ENCODE results near the gene CMKLR1.

Gene CMKLR1, protein sequence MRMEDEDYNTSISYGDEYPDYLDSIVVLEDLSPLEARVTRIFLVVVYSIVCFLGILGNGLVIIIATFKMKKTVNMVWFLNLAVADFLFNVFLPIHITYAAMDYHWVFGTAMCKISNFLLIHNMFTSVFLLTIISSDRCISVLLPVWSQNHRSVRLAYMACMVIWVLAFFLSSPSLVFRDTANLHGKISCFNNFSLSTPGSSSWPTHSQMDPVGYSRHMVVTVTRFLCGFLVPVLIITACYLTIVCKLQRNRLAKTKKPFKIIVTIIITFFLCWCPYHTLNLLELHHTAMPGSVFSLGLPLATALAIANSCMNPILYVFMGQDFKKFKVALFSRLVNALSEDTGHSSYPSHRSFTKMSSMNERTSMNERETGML

DNA sequence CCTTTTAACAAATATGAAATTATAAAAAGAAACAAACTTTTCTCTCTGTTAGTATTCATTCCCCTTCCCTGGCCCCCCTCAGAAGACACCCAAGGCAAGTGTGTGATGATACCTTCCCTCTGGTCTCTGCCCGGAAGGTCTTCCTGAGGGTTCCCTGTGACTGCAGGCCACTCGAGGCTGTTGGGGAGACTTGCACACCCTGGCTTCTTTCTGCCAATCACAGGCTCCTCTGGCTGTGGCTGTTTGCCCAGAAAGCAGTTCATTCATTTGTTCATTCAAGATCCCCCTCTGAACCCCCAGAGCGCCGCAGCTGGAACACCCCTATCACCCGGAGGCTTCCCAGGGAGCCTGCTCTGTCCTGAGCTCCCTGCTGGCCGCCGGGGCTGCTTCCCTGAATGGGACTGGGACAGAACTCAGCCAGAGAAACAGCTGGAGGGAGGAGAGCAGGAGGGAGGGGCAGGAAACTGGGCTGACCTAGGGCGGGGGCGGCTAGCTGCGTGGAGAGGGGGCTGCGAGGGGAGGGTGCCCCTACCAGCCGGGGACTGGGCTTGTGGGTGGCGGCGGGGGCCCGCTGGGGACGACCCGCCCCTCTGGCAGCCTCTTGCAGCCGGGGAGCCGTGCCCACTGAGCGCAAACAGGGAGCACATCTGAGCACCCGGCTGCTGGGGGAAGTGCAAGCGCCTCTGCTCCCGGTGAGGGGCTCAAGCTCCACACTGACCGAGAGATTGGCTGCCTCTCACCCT, at the start of gene CMKLR1:
Gene CMKLR1 (minus strand): TSS at position 397 of the 743 bp plus-strand sequence. CDS start 45,720 bp downstream, outside the sequence.
- DNase-seq: no peak

DNA sequence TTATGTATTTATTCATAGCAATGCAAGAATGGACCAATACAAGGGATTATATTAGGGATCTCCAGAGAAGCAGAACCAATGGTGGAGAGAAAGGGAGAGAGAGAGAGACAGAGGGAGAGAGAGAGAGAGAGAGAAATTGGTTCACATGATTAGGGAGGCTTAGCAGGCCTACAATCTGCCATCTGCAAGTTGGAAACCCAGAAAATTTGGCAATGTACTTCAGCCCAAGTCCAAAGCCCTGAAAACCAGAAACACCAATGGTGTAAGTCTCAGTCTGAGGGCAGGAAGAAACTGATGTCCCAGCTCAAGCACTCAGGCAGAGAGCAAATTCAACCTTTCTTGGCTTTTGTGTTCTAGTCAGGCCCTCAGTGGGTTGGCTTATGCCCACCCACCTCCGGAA, 48.7 kb upstream of the CMKLR1 start:
- DNase-seq: no peak

DNA sequence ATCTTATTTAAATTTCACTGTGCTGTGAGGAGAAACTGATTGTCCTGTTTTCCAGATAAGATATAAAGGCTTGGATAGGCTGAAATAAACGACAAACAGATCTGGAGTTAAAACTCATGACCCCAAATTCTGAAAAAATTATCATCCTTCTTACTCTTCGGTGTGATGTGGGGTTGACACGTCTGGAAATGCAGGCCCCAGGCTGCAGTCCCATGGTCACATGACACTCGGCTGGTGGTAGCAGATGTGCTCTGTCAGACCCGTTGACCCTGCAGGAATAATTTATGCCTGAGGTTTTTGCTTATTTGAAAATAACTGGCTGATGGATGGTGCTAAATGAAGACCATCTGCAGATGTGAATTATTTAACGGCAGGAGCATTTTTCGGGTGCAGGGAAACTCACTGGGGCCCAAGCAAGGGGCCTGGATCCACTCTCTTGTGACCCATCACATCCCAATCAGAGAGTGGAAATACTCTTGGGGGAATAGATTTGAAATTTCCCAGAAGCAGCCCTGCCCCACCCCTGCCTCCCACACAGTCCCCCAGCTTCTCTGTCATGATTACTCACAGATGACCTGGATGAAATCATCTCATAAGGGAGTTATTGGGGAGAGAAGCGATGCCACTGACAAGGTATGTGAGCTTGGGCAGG, 47.7 kb upstream of the CMKLR1 start:
- no peak for DNase-seq

DNA sequence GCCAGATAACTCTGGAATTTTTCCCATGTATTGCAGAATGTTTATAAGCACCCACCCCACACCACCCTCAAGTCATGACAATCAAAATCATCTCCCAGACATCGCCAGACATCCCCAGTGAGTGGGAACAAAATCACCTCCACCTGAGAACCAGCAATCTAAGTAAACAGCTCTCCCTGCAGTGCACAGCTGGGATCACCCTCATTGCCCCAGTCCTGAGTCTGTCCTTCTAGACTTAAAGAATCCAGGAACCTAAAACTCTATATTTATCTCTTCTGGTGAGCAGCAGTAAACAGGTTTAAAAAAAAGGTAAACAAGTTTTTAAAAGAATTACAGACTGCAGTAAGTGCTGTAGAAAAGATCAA, 43.3 kb upstream of the CMKLR1 start:
- no peak for DNase-seq

DNA sequence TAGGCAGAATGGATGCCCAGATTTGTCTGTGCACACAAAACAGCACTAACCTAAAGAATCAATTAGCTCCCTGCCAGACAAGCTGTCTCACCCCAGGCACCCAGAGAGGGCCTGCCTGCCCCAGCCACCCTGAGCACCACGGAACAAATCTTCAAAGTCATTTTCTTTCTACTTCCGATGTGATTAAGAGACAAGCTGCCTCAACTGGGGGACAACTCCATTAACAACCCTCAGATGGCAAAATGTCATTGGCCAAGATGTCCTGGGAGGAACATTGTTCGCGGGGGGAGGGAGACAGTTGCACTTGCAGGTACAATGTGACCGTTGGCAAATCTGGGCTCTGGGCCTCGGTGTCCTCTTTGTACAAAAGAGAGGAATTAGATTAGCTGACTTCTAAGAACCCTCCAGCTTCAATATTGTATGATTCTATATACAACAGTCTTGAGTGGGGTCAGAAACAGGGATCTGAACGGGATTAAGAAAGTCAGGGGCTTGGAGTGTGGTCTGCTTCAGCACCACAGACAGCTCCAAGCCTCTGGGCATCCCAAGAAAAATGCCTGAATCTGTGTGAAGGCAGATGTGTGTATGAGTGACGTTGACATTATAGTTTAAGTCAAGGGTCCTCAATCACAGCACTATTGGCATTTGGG, 42.8 kb upstream of the CMKLR1 start:
- no peak for DNase-seq

DNA sequence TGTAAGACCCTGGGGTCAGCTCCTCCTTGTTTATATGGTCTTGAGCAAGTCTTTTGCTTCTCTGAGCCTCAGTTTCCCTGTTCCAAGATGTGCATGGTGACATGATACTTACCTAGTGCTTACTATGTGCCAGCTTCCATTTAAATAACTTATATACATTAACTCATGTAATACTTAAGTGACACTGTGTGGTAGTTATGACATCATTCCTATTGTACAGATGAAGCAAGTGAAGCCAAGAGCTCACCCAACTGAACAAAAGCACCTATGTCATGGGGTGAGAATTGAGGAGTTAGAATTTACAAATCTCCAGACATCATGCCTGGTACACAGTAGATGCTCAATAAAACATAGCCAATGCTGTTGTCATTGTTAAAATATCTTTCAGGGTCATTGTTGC, 41.3 kb upstream of the CMKLR1 start:
- DNase-seq: no peak

DNA sequence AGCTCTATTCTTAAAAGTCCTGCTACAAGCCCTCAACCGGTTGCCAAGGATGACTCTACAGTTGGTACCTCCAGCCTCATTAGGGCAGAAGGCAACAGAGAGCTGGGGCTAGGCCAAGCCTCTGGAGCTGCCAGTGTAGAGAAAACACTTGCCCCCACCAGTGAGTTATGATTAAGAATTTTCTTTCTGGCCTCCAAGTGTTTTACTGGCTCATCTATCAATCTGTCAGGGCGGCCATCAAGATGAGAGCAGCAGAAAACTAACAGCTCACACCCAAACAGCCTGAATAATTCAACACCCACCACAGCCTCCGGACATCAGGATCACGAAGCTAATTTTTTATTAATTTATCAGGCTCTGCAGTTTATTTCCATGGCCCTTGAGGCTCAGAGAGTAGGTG, 40.7 kb upstream of the CMKLR1 start:
- DNase-seq: no peak

DNA sequence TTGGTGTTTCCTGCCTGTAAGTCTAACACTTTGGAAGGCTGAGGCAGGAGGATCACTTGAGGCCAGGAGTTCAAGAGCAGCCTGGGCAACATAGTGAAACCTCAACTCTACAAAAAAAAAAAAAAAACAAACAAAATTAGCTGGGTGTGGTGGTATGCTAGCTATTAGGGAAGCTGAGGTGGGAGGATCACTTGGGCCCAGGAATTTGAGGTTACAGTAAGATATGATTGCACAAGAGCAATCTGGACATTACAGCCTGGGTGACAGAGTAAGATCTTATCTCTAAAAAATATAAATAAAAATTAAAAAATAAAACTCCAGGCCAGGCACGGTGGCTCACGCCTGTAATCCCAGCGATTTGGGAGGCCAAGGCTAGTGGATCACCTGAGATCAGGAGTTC, 39.8 kb upstream of the CMKLR1 start:
- DNase-seq: no peak

DNA sequence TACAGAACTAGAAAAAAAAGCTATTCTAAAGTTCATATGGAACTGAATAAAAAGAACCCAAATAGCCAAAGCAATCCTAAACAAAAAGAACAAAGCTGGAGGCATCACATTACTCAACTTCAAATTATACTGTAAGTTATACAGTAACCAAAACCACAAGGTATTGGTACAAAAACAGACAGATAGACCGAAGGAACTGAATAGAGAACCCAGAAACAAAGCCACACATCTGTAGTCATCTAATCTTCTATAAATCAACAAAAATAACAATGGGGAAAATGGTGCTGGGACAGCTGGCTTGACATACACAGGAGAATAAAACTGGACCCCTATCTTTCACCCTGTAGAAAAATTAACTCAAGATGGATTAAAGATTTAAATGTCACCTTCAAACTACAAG, 38.1 kb upstream of the CMKLR1 start:
- no peak for DNase-seq

DNA sequence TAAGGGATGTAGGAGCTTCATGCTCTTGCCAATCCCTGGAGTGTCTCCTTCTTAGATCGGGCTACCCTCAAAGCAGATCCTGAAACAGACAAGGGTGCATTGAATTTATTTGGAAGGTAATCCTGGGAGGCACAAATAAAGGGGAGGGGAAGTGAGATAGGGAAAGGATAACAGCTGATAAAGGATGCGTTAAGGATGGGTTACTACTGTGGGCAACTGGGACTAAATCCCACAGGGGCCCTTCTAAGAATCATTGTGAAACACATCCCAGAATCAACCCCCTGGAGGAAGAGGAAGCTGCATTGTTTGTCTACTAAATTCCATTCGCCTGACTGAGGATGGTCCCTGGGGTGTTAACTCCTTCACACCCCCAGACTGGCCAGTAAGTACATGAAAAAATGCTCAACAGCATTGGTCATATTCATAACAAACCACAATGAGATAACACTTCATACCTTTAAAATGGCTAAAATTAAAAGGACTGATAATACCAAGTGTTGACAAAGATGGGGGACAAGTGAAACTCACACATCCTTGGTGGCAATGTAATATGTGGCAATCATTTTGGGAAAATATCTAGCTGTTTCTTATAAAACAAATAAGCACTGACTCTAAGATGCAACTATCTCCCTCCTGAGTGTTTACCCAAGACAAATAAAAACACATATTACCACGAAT, 37.0 kb upstream of the CMKLR1 start:
- no peak for DNase-seq

DNA sequence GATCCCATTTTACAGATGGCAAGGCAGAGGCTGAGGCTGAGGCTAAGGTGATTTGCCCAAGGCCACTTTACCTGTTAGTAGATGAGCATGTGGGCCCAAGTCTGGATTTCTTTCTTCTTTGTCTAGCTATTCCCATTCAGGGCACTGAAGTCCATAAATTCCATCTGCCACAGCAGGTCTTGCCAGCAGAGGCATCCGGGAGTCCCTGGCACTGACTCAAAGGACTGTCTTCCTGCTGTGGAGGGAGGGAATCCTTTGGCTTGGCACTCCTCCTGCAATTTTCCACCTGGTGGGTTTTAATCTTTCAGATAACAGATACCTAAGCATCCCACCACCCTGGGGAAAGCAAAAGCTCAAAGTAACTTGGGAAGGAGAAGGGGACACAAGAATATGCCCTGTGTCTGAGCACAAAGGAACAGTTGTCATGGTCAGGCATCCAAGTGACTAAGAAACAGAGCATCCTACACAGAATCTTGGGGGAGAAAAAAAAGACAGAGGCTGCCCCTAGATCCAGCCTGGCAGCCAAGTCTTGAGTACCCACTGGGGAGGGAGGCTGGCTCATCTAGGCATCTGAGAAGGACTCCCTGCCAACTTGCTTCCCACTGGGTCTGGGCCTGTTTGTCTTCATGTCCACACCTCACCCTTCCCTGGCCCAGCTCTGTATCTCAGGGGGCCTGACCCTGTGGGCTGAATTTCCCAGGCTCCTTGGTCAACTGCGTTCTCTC, 35.6 kb upstream of the CMKLR1 start:
- DNase-seq: no peak

DNA sequence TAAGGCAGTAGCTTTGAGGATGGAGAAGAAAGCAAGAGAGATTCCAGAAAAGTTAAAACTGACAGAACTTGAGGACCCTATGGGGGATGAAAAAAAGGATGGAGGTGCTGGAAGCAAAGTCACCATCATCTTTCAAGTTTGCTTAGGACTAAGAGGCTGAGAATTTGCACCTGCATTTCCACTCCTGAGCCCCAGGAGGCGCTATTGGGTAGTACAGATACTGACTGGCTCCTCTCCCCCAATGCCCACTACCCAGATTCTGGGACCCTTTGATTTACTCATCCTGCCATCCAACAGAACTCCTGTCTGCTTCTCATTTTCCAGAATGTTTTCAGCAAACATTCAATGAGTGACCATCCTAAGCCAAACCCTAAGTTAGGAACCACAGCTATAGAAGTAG, 34.0 kb upstream of the CMKLR1 start:
- DNase-seq: no peak

DNA sequence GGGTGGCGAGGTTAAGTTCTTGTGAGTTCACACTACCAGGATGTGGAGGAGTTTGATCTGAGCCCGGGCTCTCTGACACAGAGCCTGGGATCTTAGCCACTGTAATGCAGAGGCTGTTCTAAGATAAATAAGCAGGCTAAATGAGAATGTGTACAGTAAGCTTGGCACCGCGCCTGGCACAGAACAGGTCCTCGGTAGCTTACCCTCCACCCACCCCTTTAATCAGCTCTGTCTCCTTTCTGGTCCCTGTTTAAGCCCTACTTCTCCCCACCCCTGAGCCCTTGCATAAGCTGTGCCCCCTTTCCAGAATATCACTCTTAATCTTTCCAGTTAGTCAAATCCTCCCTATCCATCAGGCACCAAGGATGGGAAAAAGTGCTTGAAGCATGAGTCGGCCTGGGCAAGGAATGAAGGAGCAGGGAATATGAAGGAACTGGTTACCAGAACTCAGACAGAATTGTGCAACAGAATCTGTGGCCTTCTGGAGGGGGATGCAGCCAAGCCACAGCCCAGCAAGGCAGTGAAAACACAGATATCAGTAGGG, 32.8 kb upstream of the CMKLR1 start:
- no peak for DNase-seq

DNA sequence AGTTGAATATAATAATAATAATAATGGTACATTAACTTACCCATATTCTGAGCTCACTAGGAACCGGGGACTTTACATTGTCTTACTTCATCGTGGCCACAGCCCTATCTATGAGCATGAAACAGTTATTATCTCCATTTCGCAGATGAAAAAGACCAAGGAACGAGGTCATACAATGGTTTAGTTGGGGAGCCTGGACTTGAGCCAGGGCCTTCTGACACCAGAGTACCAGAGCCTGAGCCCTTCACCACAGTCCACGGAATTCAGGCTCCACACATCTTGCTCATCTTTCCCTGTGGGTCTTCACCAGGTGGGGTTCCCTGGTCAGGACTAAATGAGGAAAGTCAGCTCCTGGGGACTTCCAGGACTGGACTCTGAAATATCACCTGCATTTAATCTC, 31.3 kb upstream of the CMKLR1 start:
- DNase-seq: no peak

DNA sequence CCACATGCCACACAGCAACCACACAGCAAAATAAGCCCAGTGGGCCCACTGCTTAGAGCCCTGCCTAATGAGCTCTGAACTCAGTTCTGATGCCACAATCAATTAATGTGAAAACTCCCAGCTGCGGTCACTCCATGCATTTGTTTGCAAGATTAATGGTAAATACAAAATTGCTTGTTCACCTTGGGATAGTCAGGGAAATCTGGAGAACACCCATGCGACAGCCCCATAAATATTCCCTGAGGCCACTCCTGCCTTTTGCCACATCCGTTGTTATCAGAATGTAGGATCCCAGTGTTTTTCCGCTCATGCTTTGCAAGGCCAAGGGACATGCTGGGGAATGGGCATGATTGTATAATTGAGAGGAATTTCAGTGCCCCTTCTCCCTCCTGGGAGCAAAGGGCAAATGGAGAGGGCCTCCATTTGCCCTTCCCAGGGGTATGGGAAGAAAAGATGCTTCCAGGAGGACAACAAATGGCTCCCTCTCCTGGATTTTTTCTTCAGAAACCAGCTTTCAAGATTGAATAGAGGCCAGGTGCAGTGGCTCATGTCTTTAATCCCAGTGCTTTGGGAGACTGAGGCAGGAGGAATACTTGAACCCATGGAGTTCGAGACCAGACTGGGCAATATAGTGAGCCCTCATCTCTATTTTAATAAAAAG, 30.8 kb upstream of the CMKLR1 start:
- DNase-seq: no peak

DNA sequence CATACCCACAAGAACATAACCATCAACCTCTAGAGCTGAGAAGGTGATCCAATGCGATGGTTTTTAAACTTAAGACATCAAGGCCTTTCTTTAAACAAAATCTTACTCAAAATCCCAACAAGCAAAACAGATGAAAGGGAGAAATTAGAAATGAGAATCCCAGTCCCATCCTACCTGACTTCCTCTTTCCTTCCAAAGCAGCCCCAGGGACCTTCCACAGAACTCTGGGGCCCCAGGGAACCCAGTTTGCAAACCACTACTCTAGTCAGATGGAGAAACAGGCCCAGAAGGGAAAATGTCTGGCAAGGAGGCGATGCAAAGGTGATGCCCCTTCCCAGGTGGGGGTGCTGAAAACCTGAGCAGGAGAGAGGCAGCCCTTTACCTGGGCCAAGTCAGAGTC, 29.0 kb upstream of the CMKLR1 start:
- no peak for DNase-seq

DNA sequence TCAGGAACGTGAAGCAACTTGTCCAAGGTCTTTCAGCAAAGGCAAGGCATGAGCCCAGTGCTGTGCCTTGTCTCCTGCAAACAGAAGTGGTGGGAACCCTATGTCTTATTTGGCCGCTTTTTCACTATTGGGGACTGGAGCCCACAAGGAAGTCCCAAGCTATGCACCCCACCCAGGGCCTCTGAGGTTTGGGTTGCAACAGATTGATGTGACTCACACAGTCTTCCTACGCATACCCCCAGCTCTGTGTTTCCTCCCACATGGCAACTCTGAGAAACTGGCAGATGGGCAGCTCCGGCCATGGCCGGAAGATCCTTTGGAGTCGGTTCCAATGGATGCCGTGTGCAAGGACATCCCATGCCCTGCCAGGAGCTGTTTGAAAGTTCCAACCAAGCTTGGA, 28.3 kb upstream of the CMKLR1 start:
- DNase-seq: peak in 1 of 2 experiments; percentile 30

DNA sequence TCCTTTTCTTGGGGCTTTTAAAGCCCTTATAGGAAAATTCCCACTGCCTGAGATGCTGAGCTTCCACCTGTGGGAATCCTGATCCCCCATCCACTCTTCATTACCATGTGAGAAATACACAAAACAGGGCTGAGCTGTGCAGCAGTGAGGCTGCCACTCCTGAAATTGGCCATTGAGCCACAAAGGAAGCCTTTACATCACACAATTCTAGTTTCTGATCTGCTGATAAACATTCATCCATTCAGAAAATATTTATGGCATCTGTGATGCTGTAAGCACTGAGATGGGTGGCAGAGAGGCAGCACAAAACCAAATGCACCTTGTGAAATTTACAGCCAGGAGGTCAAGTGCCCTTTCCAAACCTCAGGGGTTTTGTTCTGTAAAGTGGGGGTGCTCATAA, 26.2 kb upstream of the CMKLR1 start:
- DNase-seq: no peak

DNA sequence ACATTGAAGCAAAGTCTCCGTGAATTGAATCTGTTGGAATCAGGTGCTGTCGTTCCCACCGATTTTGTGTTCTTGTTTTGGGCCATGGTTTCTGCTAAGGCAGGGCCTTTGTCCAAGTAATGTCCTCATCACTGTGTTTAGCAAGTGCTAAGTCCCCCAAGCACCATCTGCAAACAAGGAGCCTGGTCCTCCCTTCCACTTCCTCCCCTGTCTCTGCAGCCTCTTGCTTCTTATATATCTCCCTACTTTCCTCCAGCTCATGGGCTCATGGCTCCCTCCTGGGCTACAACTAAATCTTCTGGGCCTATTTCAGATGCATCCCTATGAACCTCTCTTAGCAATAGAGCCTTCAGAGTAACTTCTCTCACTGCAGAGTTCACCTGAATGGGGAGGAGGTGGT, 25.8 kb upstream of the CMKLR1 start:
- DNase-seq: no peak

DNA sequence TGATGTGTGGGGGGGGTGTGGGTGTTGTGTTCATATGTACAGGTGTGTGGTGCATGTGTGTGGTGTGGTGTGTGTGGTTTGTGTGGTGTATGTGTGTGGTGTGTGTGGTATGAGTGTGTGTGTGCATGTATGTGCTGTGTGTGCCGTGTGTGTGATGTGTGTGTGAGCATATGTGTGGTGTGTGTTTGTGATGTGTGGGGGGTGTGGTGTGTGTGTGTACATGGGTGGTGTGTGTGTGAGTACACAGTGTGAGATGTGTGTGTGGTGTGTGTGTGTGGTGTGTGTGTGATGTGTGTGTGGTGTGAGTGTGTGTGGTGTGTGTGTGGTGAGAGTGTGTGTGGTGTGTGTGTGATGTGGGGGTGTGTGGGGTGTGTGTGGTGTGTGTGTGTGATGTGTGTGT, 24.5 kb upstream of the CMKLR1 start:
- no peak for DNase-seq

DNA sequence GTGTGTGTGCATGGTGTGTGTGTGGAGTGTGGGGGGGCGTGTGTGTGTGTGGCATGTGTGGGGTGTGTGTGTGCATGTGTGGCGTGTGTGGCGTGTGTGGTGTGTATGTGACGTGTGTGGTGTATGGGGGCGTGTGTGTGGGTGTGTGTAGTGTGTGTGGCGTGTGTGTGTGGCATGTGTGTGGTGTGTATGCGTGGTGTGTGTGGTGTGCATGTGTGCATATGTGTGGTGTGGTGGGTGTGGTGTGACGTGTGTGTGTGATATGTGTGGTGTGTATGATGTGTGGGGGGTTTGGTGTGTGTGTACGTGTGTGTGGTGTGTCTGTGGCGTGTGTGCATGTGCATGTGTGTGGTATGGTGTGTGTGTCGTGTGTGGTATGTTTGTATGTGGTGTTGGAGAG, 24.1 kb upstream of the CMKLR1 start:
- DNase-seq: no peak
